ENCODE measurements around the gene ARL8B. TPM values are rescaled to one million over a fixed set of nuclear protein-coding genes. Genes with fewer than 3 reads are reported as not detected.
A peak's percentile ranks its signal among the peaks of the same experiment; 100 is the strongest.

Gene ARL8B
- total and polyA plus RNA-seq, 10 of the 15 experiments (the other 5 are each of a cell fraction or from before 2014, with no cell fraction given), result 22.0 to 80.6 (median 43.7) TPM

GRCh38 chr3:5222283-5223005, 100.4 kb downstream of the ARL8B start:
- H3K79me2 ChIP-seq (ENCODE audit: control insufficient read depth, insufficient read depth, low read length), result no peaks in the 10 kb centered on the region
- no TSS peak for BruUV-seq (replicated peaks)

GRCh38 chr3:5226783-5227182, 104.7 kb downstream of the ARL8B start:
- H3K36me3 ChIP-seq (ENCODE audit: control insufficient read depth in 2 of 2, insufficient read depth in 2 of 2, low read length in 1 of 2), result no peaks in the 10 kb centered on the region
- no peaks in the 10 kb centered on the region for H4K20me1 ChIP-seq (ENCODE audit: control insufficient read depth, insufficient read depth)
- H3K4me3 ChIP-seq, result no peak overlapping the region
- no peak for DNase-seq (ENCODE audit: low read depth, low spot score)
- H3K27ac ChIP-seq (ENCODE audit: control insufficient read depth, insufficient read depth), result no peak overlapping the region
- no peaks in the 10 kb centered on the region for H3K79me2 ChIP-seq (ENCODE audit: control insufficient read depth, insufficient read depth, low read length)
- H3K9ac ChIP-seq (ENCODE audit: control insufficient read depth, insufficient read depth, low read length), result no peak overlapping the region
- in situ Hi-C loops (cut with MboI) (no loop called here), intact Hi-C loops (cut with micrococcal nuclease; ENCODE audit: unreplicated experiment) (loop anchor here (1.0 to 10.0 kb wide), 3 partner anchors 78 to 498 kb away; no protein-coding TSS in a partner anchor)
- no TSS peak for BruUV-seq (replicated peaks)
- ChIA-PET RAD21 (ENCODE audit: unreplicated experiment) (interaction anchor here (0.9 to 2.5 kb wide), 4 partner anchors 32 to 197 kb away, joined by 4 to 13 read pairs (median 7); no protein-coding TSS in a partner anchor), CTCF (interaction anchor here (0.6 to 2.4 kb wide), 12 partner anchors 10 to 515 kb away, joined by 3 to 17 read pairs (median 4); no protein-coding TSS in a partner anchor), SMC1A (ENCODE audit: uncharacterized antibody, unreplicated experiment) (interaction anchor here (1.0 to 2.1 kb wide), 11 partner anchors 8 to 90 kb away, joined by 3 to 11 read pairs (median 3); no protein-coding TSS in a partner anchor), POLR2A (no interaction called here)
- H3K4me2 ChIP-seq (ENCODE audit: control insufficient read depth, insufficient read depth), result no peak overlapping the region
- WGBS (ENCODE audit: insufficient coverage, insufficient replicate concordance, low lambda C conversion rate, missing lambda C conversion rate), result 3% methylated on average over 6 of the region's 6 CpGs
- no peaks in the 10 kb centered on the region for H3K27me3 ChIP-seq (replicated peaks in 1 of 2; ENCODE audit: control insufficient read depth in 2 of 2, insufficient read depth in 2 of 2, low read length in 1 of 2)
- ATAC-seq, result peak; percentile 26
- FAIRE-seq, result peak; percentile 13
- H2AFZ ChIP-seq (ENCODE audit: control insufficient read depth, low read depth, low read length), result no peak overlapping the region
- no peaks in the 10 kb centered on the region for H3K9me3 ChIP-seq (replicated peaks; ENCODE audit: control insufficient read depth, insufficient read depth, low read length)
- no peaks in the 10 kb centered on the region for H3K4me1 ChIP-seq (ENCODE audit: control insufficient read depth, insufficient read depth, low read length)
- TF ChIP-seq KDM1A (IDR thresholded peaks at IDR 0.05; ENCODE audit: borderline replicate concordance), result no peak
- TF ChIP-seq CEBPB (IDR thresholded peaks at IDR 0.05; ENCODE audit: borderline replicate concordance in 1 of 2, low read depth in 2 of 2, low read length in 2 of 2), result no peak
- no peak for TF ChIP-seq PAX8 (IDR thresholded peaks at IDR 0.05)
- no peak for TF ChIP-seq ATF3 (IDR thresholded peaks at IDR 0.05; ENCODE audit: borderline replicate concordance, extremely low read depth, low read depth, low read length)
- peak; percentile 50; the same call in 1 of the 2 replicates for TF ChIP-seq SMC3 (IDR thresholded peaks at IDR 0.05; ENCODE audit: borderline replicate concordance, low read length)
- TF ChIP-seq ELK1 (IDR thresholded peaks at IDR 0.05; ENCODE audit: low read depth, low read length), result no peak
- TF ChIP-seq ZBTB33 (IDR thresholded peaks at IDR 0.05), result no peak
- TF ChIP-seq USF2 (IDR thresholded peaks at IDR 0.05; ENCODE audit: borderline replicate concordance, low read depth, low read length), result no peak
- no peak for TF ChIP-seq POLR2AphosphoS5 (IDR thresholded peaks at IDR 0.05; ENCODE audit: low read length)

More at GRCh38 chr3:5222283-5223005, 100.4 kb downstream of the ARL8B start:
- WGBS (ENCODE audit: insufficient coverage, insufficient replicate concordance, low lambda C conversion rate, missing lambda C conversion rate), result 92% methylated on average over 13 of the region's 13 CpGs
- H3K4me1 ChIP-seq (ENCODE audit: control insufficient read depth, insufficient read depth, low read length), result no peaks in the 10 kb centered on the region
- intact Hi-C loops (cut with micrococcal nuclease; ENCODE audit: unreplicated experiment) (loop anchor here (10.0 kb wide), 1 partner anchor 502 kb away; no protein-coding TSS in a partner anchor), in situ Hi-C loops (cut with MboI) (no loop called here)
- H3K4me2 ChIP-seq (ENCODE audit: control insufficient read depth, insufficient read depth), result no peak overlapping the region
- no peaks in the 10 kb centered on the region for H3K27me3 ChIP-seq (replicated peaks in 1 of 2; ENCODE audit: control insufficient read depth in 2 of 2, insufficient read depth in 2 of 2, low read length in 1 of 2)
- TF ChIP-seq SIN3A (IDR thresholded peaks at IDR 0.05; ENCODE audit: low read depth, low read length), result no peak
- no peak for TF ChIP-seq SIX5 (IDR thresholded peaks at IDR 0.05; ENCODE audit: low read depth, low read length, severe bottlenecking)
- no peak for TF ChIP-seq FOS (IDR thresholded peaks at IDR 0.05; ENCODE audit: borderline replicate concordance, extremely low read depth, insufficient read length)
- TF ChIP-seq RBBP5 (conservative IDR thresholded peaks at IDR 0.05), result no peak
- no peaks in the 10 kb centered on the region; the same call in 1 of the 2 replicates for H4K20me1 ChIP-seq (ENCODE audit: control insufficient read depth, insufficient read depth)
- no peak overlapping the region for H2AFZ ChIP-seq (ENCODE audit: control insufficient read depth, low read depth, low read length)
- SMC1A ChIA-PET (ENCODE audit: uncharacterized antibody, unreplicated experiment), result interaction anchor here (0.9 to 1.6 kb wide), 5 partner anchors 21 to 86 kb away, joined by 3 to 4 read pairs (median 3); no protein-coding TSS in a partner anchor
- RAD21 ChIA-PET (ENCODE audit: unreplicated experiment), result interaction anchor here (1.1 kb wide), 1 partner anchor 84 kb away, joined by 3 read pairs; no protein-coding TSS in a partner anchor
- CTCF ChIA-PET, result interaction anchor here (1.4 kb wide), 1 partner anchor 89 kb away, joined by 3 read pairs; no protein-coding TSS in a partner anchor
- POLR2A ChIA-PET, result no interaction called here
- peaks cover 8 to 29% of the 10 kb centered on the region in 2 experiments for H3K36me3 ChIP-seq (ENCODE audit: control insufficient read depth in 2 of 2, insufficient read depth in 2 of 2, low read length in 1 of 2)
- H3K9ac ChIP-seq (ENCODE audit: control insufficient read depth, insufficient read depth, low read length), result no peak overlapping the region
- no peaks in the 10 kb centered on the region for H3K9me3 ChIP-seq (replicated peaks; ENCODE audit: control insufficient read depth, insufficient read depth, low read length)
- no peak overlapping the region for H3K4me3 ChIP-seq
- DNase-seq (ENCODE audit: low read depth, low spot score) (no peak), FAIRE-seq (no peak), ATAC-seq (no peak)
- H3K27ac ChIP-seq (ENCODE audit: control insufficient read depth, insufficient read depth), result no peak overlapping the region

All from GM12878 (cell line).